Measurements from ENCODE around the gene BLMH. TPM values are rescaled to one million over a fixed set of nuclear protein-coding genes. Genes with fewer than 3 reads are reported as not detected.

Gene BLMH
- total RNA-seq, 1 experiment from 2014 or later = 59.0 TPM

- ChIA-PET CTCF (interaction anchor here (0.5 to 2.2 kb wide), 4 partner anchors 33 to 604 kb away, joined by 3 to 32 read pairs (median 4); no protein-coding TSS in a partner anchor), POLR2A (interaction anchor here (0.6 kb wide), 1 partner anchor 12 kb away, joined by 6 read pairs; no protein-coding TSS in a partner anchor)
- Histone ChIP-seq H3K27ac (ENCODE audit: low read length) (no peak overlapping the region), H3K4me1 (ENCODE audit: control insufficient read depth, insufficient read depth, low read length) (peaks cover 20% of the 10 kb centered on the region), H3K27me3 (ENCODE audit: control insufficient read depth, insufficient read depth, low read length) (peaks cover 18% of the 10 kb centered on the region), H3K9me3 (ENCODE audit: control insufficient read depth, insufficient read depth, low read depth, low read length) (no peaks in the 10 kb centered on the region), H3K36me3 (ENCODE audit: control insufficient read depth, insufficient read depth, low read length) (no peaks in the 10 kb centered on the region), H3K4me3 (ENCODE audit: low read depth in 2 of 2, low read length in 2 of 2) (peak overlapping the region; percentile 47 to 63; a peak in 3 of 4 replicates)
- no peak for TF ChIP-seq POLR2AphosphoS5 (IDR thresholded peaks at IDR 0.05; ENCODE audit: low read depth, low read length)
- no peak for TF ChIP-seq SIN3A (IDR thresholded peaks at IDR 0.05; ENCODE audit: borderline replicate concordance, insufficient read depth, low read depth, low read length)
- no peak for TF ChIP-seq CTCF (IDR thresholded peaks at IDR 0.05)
- TF ChIP-seq TCF7L2 (IDR thresholded peaks at IDR 0.05; ENCODE audit: low read depth, low read length) = no peak
- TF ChIP-seq, protein P1, sequence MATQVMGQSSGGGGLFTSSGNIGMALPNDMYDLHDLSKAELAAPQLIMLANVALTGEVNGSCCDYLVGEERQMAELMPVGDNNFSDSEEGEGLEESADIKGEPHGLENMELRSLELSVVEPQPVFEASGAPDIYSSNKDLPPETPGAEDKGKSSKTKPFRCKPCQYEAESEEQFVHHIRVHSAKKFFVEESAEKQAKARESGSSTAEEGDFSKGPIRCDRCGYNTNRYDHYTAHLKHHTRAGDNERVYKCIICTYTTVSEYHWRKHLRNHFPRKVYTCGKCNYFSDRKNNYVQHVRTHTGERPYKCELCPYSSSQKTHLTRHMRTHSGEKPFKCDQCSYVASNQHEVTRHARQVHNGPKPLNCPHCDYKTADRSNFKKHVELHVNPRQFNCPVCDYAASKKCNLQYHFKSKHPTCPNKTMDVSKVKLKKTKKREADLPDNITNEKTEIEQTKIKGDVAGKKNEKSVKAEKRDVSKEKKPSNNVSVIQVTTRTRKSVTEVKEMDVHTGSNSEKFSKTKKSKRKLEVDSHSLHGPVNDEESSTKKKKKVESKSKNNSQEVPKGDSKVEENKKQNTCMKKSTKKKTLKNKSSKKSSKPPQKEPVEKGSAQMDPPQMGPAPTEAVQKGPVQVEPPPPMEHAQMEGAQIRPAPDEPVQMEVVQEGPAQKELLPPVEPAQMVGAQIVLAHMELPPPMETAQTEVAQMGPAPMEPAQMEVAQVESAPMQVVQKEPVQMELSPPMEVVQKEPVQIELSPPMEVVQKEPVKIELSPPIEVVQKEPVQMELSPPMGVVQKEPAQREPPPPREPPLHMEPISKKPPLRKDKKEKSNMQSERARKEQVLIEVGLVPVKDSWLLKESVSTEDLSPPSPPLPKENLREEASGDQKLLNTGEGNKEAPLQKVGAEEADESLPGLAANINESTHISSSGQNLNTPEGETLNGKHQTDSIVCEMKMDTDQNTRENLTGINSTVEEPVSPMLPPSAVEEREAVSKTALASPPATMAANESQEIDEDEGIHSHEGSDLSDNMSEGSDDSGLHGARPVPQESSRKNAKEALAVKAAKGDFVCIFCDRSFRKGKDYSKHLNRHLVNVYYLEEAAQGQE (IDR thresholded peaks at IDR 0.05; ENCODE audit: insufficient read depth in 1 of 2, low read depth in 2 of 2, low read length in 1 of 2) = no peak
- BruUV-seq (replicated peaks) = no TSS peak
- intact Hi-C loops (cut with micrococcal nuclease; ENCODE audit: unreplicated experiment) (loop anchor here (5.0 kb wide), 2 partner anchors 113 to 133 kb away; no protein-coding TSS in a partner anchor), in situ Hi-C loops (cut with HindIII; ENCODE audit: low pct_unique_long_range_greater_than_20kb, low sequenced_read_pairs) (no loop called here)
- ATAC-seq = no peak
- no peak for DNase-seq (ENCODE audit: low read depth, low spot score)
These were observed 56.8 kb downstream of the BLMH start for GRCh38 chr17:30234964-30235363.

DNA sequence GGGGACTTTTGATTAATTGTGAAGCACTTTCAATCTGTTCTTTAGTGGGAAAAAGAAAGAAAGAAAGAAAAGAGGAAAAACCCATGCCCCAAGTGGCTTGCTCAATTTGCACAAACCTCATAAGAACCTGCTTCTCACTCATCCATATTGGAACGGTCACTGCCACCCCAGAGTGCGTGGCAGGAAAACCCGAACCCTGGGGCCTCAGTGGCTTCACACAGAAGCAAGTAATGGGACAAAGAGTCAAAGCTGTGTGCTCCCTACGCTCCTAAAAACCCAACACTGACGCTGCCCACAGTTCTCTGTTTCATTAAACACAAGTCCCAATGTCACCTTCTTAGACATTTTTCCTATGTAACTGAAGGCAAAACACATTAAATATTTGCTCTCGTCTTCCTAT is 57.4 kb downstream of the BLMH start:
- peaks cover 20% of the 10 kb centered on the region for H3K4me1 ChIP-seq (ENCODE audit: control insufficient read depth, insufficient read depth, low read length)
- TF ChIP-seq SIN3A (IDR thresholded peaks at IDR 0.05; ENCODE audit: borderline replicate concordance, insufficient read depth, low read depth, low read length) = no peak
- TF ChIP-seq POLR2AphosphoS5 (IDR thresholded peaks at IDR 0.05; ENCODE audit: low read depth, low read length) = no peak
- no peak for TF ChIP-seq CTCF (IDR thresholded peaks at IDR 0.05)
- TF ChIP-seq TCF7L2 (IDR thresholded peaks at IDR 0.05; ENCODE audit: low read depth, low read length) = no peak
- TF ChIP-seq, protein P1 (IDR thresholded peaks at IDR 0.05; ENCODE audit: insufficient read depth in 1 of 2, low read depth in 2 of 2, low read length in 1 of 2) = no peak
- no peaks in the 10 kb centered on the region for H3K36me3 ChIP-seq (ENCODE audit: control insufficient read depth, insufficient read depth, low read length)
- no peaks in the 10 kb centered on the region for H3K9me3 ChIP-seq (ENCODE audit: control insufficient read depth, insufficient read depth, low read depth, low read length)
- in situ Hi-C loops (cut with HindIII; ENCODE audit: low pct_unique_long_range_greater_than_20kb, low sequenced_read_pairs) (no loop called here), intact Hi-C loops (cut with micrococcal nuclease; ENCODE audit: unreplicated experiment) (no loop called here)
- no peak for DNase-seq (ENCODE audit: low read depth, low spot score)
- H3K4me3 ChIP-seq (ENCODE audit: low read depth in 2 of 2, low read length in 2 of 2) = no peak overlapping the region
- BruUV-seq (replicated peaks) = no TSS peak
- ATAC-seq = no peak
- H3K27me3 ChIP-seq (ENCODE audit: control insufficient read depth, insufficient read depth, low read length) = peaks cover 18% of the 10 kb centered on the region
- POLR2A ChIA-PET = no interaction called here
- CTCF ChIA-PET = interaction anchor here (0.5 kb wide), 1 partner anchor 603 kb away, joined by 3 read pairs; no protein-coding TSS in a partner anchor
- H3K27ac ChIP-seq (ENCODE audit: low read length) = no peak overlapping the region

Data from Panc1 (cell line).